ENCODE measurements around the gene IFITM5.

DNA sequence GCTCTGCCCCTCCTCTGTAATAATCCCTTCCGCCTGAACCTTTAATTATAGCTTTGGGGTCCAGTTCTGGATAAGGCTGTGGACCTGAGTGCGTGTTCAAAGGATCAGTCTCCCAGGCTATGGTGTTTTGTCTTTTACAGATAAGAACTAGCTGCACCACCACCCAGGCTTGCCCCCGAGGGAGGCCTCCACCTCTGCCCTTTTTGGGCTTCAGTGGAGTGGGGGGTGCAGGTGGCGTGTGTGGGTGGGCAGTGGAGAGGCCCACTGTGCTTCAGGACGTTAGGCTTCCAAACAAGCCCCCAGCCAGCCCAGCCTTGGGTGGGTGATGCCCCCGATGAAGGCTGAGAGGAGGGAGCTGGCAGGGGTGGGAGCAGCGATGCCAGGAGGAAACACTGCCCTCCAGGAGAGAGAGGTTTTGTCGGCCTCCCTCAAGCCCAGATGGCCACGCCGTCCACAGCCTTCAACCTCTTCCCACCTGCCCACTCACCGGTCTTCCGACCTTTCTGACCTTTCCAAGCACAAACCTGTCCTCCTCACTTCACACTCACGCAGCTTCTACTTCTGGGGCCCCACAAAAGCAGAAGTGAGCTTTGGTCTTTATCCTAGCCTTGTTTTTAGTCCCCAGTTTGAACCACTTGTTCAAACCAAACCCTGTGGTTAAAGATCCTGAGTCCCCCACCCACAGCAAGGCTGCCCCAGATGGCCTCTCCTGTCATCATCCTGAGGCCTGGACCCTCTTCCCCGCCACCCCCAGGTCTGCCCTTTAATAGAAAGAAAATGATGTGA, 42.2 kb downstream of the IFITM5 start:
- TF ChIP-seq CTCF (IDR thresholded peaks at IDR 0.05): no peak
- TF ChIP-seq POLR2A (IDR thresholded peaks at IDR 0.05): no peak

Measured in right lobe of liver (tissue), 4 donors.